GM12872 (cell line): ENCODE data around the gene ADAM8.

Experiments used
- TF ChIP-seq, protein P1 (sequence below): IDR thresholded peaks from 3 replicates; pipeline ENCODE4 v1.5.1; 2011; ENCODE audit warnings: low read depth, mild to moderate bottlenecking, low read length, moderate library complexity; ENCODE audit not compliant: insufficient read depth

Gene ADAM8

DNA sequence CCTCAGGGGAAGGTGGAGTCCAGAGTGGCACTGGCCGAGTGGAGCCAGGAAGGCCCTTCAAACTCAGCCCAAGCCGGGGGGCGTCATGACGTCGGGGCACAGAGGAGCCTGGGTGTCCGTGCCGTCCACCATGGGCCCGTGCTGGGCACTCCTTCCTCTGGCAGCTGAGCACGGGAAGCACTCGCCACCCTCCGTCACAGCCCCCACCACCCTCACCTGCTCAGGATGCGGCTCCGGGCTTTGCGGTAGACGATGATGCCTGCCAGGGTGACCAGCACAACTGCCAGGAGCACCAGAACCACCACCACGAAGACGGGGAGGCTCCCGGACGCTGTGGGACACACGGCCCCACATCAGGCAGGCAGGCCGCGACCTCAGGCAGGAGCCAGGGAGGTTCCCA, 8.1 kb downstream of the ADAM8 start:
- TF ChIP-seq, protein P1, sequence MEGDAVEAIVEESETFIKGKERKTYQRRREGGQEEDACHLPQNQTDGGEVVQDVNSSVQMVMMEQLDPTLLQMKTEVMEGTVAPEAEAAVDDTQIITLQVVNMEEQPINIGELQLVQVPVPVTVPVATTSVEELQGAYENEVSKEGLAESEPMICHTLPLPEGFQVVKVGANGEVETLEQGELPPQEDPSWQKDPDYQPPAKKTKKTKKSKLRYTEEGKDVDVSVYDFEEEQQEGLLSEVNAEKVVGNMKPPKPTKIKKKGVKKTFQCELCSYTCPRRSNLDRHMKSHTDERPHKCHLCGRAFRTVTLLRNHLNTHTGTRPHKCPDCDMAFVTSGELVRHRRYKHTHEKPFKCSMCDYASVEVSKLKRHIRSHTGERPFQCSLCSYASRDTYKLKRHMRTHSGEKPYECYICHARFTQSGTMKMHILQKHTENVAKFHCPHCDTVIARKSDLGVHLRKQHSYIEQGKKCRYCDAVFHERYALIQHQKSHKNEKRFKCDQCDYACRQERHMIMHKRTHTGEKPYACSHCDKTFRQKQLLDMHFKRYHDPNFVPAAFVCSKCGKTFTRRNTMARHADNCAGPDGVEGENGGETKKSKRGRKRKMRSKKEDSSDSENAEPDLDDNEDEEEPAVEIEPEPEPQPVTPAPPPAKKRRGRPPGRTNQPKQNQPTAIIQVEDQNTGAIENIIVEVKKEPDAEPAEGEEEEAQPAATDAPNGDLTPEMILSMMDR = no peak

DNA sequence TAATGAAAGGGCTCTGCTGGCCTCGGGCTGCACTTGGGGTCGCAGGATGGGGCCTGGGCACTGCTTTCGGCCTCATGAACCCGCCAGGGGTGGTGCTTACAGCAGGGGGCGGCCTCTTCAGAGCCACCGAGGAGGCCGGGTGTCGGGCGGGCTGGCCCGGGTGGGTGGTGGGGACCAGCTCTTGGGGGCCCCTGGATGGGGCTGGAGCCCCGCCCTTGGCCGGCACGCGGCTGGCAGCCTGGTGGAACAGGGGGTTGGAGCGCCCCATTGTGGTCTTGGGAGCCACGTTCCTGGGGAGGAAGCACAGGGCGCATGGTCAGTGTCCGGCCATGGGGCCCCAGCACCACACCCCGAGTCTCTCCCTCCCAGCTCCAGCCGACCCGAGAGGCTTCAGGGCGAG, 8.8 kb downstream of the ADAM8 start:
- TF ChIP-seq, protein P1 = no peak

DNA sequence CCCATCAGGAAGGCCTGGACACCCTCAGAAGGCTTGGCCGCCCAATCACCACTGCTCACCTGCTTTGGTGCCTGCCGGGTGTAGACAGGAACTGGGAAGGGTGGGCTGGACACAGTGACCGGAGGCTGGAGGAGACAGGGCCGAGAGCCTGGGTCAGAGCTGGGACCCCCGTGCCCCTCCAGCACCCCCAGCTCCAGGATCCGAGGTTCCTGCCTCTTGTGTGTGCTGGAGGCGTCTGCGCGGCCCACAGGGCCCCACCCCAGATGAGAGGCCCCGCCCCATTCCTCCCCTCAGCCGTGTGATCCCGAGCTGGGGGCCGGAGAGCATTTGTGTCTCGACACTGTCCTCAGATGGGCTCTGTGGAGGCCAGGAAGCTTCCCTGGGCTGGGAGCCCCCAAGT, 9.4 kb downstream of the ADAM8 start:
- TF ChIP-seq, protein P1 = no peak

DNA sequence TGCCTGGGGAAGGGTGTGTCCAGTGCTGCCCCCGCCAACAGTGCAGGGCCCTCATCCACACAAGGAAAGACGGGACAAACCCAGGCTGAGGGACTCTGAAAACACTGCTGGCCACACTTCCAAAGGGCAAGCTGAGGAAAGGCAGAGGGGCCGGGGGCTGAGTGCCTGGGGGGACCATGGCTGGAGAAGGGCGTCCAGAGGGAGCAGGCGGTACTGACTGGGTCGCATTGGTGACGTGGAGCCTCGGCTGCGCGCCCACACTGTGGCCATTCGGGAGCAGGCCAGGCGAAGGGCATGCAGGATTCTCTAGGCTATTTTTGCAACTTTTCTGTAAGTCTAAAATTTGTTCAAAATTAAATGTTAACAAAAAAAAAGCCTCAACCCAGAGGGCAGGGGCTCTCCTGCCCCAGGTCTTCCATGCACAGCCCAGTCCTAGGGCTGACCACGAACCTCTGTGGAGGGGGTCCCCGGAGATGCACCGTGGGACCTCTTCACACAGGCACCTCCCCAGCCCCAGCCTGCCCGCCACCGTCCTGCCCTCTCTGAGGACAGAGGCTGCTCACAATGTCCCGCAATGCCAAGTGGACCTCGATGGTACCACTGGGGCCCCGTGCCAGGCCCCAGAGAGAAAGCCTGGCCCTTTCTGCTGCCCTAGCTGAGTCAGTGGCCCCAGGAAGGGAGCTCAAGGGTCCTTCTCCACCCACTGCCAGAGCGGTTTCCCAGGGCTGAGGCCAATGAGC, 10.4 kb downstream of the ADAM8 start:
- TF ChIP-seq, protein P1 = no peak

DNA sequence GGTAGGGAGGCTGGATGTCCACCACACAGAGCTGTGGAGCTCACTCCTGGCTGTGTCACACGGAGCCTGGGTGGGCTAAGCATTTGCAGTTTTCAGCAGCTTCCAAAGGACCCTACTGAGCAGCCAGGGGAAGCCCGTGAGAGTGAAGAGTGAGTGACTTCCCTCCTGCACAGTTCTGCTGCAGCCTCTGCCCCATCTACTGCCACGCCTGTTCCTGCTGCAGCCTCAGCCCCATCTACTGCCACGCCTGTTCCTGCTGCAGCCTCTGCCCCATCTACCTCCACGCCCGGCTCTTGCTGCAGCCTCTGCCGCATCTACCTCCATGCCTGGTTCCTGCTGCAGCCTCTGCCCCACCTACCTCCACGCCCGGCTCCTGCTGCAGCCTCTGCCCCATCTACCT, 12.2 kb downstream of the ADAM8 start:
- TF ChIP-seq, protein P1 = no peak

DNA sequence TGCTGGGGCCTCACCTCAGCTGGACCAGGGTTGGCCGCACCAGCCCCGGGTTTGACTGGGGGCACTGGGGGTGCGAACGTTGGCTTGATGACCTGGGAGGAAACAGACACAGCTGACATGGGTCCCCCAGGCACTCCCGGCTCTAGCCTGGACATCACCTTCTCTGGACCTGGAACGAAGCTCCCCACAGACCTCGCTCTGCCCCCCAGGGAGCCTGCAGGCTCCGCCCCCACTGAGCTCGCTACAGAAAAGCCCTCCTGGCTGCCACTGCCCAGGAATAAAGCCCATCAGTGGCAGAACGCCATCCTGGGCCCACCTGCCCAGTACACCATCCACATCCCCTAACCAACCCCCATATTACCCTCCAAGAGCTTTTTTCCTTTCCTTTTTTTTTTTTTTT, 13.0 kb downstream of the ADAM8 start:
- TF ChIP-seq, protein P1 = no peak

DNA sequence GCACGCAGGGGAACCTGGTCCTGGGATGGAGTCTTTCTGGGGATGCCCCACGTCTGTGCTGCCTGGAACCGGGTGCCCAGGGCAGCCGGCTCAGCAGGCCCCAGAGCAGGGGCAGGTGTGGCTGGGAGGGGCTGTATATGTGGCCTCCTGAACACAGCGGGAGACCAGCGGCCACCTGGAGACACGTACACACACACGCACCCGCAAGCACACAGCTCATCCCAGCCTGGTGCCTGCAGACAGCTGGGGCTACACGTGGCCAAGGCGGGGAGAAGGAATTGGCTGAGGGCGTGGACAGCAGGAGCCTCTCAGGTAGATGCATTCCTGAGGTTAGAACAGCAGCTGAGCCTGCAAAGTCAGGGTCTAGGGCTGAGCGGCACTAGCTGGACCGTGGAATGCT, 14.0 kb downstream of the ADAM8 start:
- TF ChIP-seq, protein P1 = no peak
